CD8-positive, alpha-beta memory T cell (primary cell): ENCODE data around the gene MORN3. TPM values are rescaled to one million over a fixed set of nuclear protein-coding genes. Genes with fewer than 3 reads are reported as not detected.
A peak's percentile ranks its signal among the peaks of the same experiment; 100 is the strongest.
"Not testable (repeated sequence)": the region's sequence is repeated elsewhere in the genome, so short reads cannot be mapped to it uniquely, and the experiment has no call there.

Experiments
- CTCF ChIA-PET: fragments of 350-600 bp; sonication (Branson Sonifier 250); formaldehyde crosslinking; loops from one replicate; lab custom pipeline; 2021; ENCODE audit warnings: antibody characterized with exemption; lab: Charles Lee
- POLR2A ChIA-PET: fragments of 350-600 bp; sonication (Branson Sonifier 250); formaldehyde crosslinking; loops from one replicate; lab custom pipeline; 2021; ENCODE audit warnings: antibody characterized with exemption; lab: Charles Lee
- DNase-seq, 5 donors: peaks; one replicate each; pipeline versions ENCODE4 v3.0.0 to v3.0.0-alpha.2; 2020 to 2022; ENCODE audit warnings: mixed read lengths in 1 of 5
- H3K27ac ChIP-seq: one replicate; pipeline ENCODE4 v1.7.0; 2013; ENCODE audit warnings: low read depth, mild to moderate bottlenecking, low read length, moderate library complexity
- H3K27me3 ChIP-seq: 2 replicates; pipeline ENCODE4 v1.7.0; 2013; ENCODE audit warnings: low read length, mild to moderate bottlenecking; ENCODE audit not compliant: insufficient read depth, poor library complexity, severe bottlenecking
- H3K36me3 ChIP-seq: 2 replicates; pipeline ENCODE4 v1.7.0; 2013; ENCODE audit warnings: mild to moderate bottlenecking, low read length, moderate library complexity; ENCODE audit not compliant: insufficient read depth
- H3K4me1 ChIP-seq: 2 replicates; pipeline ENCODE4 v1.7.0; 2013; ENCODE audit warnings: mild to moderate bottlenecking, low read length, moderate library complexity; ENCODE audit not compliant: insufficient read depth
- H3K4me3 ChIP-seq: 2 replicates; pipeline ENCODE4 v1.7.0; 2013; ENCODE audit warnings: mild to moderate bottlenecking, low read length
- H3K9me3 ChIP-seq: 2 replicates; pipeline ENCODE4 v1.7.0; 2013; ENCODE audit warnings: mild to moderate bottlenecking, low read length
- H3K27ac Mint-ChIP-seq, 8 donors: one replicate each; pipeline ENCODE4 v1.8.0; 2020 to 2021; ENCODE audit warnings: mixed read lengths in 8 of 8, mild to moderate bottlenecking in 6 of 8, inconsistent platforms in 3 of 8, moderate library complexity in 3 of 8
- H3K27me3 Mint-ChIP-seq, 2 donors: one replicate each; pipeline ENCODE4 v1.8.0; 2020 to 2021; ENCODE audit warnings: mixed read lengths in 2 of 2, mild to moderate bottlenecking in 1 of 2, moderate library complexity in 1 of 2
- H3K36me3 Mint-ChIP-seq, 3 donors: one replicate each; pipeline ENCODE4 v1.8.0; 2020 to 2021; ENCODE audit warnings: mixed read lengths in 3 of 3, inconsistent platforms in 1 of 3, mild to moderate bottlenecking in 1 of 3
- H3K4me1 Mint-ChIP-seq, 3 donors: one replicate each; pipeline ENCODE4 v1.8.0; 2020 to 2021; ENCODE audit warnings: mixed read lengths in 3 of 3, inconsistent platforms in 1 of 3, mild to moderate bottlenecking in 1 of 3
- H3K4me3 Mint-ChIP-seq, 7 donors: one replicate each; pipeline ENCODE4 v1.8.0; 2020 to 2021; ENCODE audit warnings: mixed read lengths in 7 of 7, mild to moderate bottlenecking in 6 of 7, moderate library complexity in 4 of 7, inconsistent platforms in 2 of 7
- H3K9me3 Mint-ChIP-seq, 5 donors: one replicate each; pipeline ENCODE4 v1.8.0; 2020 to 2022; ENCODE audit warnings: mixed read lengths in 5 of 5, mild to moderate bottlenecking in 3 of 5, moderate library complexity in 2 of 5, inconsistent platforms in 1 of 5
- polyA plus RNA-seq: library from polyadenylated mRNA; unstranded; fragments of 300-500 nt; fragmentation: Illumina TruSeq; gene quantifications from one replicate; pipeline ENCODE4 v1.2.3, GENCODE V29; 2021
- total RNA-seq, 2 experiments: library from RNA; stranded (reverse); gene quantifications; one replicate each; pipeline ENCODE4 v1.2.3, GENCODE V29; 2021

Gene MORN3
- total and polyA plus RNA-seq, 3 experiments from 2014 or later = 1.8 to 6.5 (median 2.5) TPM

DNA sequence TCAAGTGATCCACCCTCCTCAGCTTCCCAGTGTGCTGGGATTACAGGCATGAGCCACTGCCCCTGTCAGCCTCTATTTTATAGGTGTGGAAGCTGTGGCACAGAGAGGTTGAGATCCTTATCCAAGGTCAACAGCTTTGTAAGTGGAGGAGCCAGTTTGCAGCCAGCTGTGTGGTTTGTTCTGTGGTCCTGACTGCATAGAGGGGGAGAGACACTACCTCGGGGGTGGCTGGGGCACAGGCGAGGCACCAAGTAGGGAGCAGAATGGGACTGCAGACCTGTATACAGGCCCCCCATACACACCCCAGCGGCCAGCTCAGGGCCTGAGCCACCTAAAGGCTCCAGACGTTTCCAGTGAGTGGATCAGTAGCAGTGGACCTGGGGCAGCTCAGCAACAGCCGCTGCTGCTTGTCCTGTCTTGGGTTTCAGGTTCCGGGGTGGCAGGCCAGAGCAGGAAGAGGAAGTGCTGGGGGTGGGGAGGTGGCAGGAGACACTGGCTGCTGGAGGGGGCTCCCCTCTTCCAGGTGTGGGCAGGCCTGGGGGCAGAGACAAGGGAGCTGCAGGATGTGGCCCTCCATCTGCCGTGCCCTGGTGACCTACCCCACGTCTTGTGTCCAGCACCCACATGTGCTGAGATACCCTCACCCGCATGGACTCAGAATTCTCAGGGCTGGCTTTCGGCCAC, 32.1 kb downstream of the MORN3 start:
- Histone ChIP-seq H3K4me3 (peak overlapping the region; percentile 53), H3K9me3 (no peaks in the 10 kb centered on the region), H3K36me3 (peaks cover 1% of the 10 kb centered on the region), H3K27ac (peak overlapping the region; percentile 69), H3K4me1 (peaks cover 54% of the 10 kb centered on the region), H3K27me3 (no peaks in the 10 kb centered on the region)
- no peaks in the 10 kb centered on the region for H3K9me3 Mint-ChIP-seq
- peaks cover 41 to 65% (median 46%) of the 10 kb centered on the region in 3 donors for H3K4me1 Mint-ChIP-seq
- H3K4me3 Mint-ChIP-seq = peak overlapping the region; percentile 39 to 88 (median 74)
- ChIA-PET POLR2A (interaction anchor here (0.6 to 3.8 kb wide), 6 partner anchors 10 to 85 kb away, joined by 3 to 31 read pairs (median 4); partner anchors contain the start of gene ORAI1), CTCF (interaction anchor here (0.7 to 5.3 kb wide), 10 partner anchors 11 to 157 kb away, joined by 3 to 53 read pairs (median 8); partner anchors contain the start of genes MORN3, ORAI1 and RHOF)
- H3K36me3 Mint-ChIP-seq = peaks cover 0 to 43% (median 7%) of the 10 kb centered on the region in 3 donors
- H3K27me3 Mint-ChIP-seq = no peaks in the 10 kb centered on the region
- DNase-seq = peak; percentile 37 to 72 (median 61)
- peak overlapping the region; percentile 85 to 96 (median 92) for H3K27ac Mint-ChIP-seq

DNA sequence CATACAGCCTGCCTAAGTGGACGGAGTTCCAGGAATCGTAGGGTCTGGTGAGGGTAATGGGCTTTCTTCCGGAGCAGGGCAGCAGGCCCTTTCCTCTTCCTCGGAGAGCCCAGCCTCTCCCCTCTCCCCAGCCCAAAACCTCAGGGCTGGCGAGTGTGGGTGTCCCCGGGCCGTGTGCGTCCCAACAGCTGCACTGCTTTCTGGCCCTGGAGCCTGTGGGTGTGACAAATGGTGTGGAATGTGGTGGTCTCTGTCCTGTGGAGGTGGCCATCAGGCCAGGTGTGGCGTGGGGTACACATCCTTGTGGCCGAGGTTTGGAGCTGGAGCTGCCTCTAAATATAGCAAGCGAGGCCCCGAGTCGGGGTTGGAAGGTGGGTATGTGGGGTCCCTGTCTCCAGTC, 34.6 kb downstream of the MORN3 start:
- peak overlapping the region in 5 of 7 donors; percentile 15 to 49 (median 41) for H3K4me3 Mint-ChIP-seq
- H3K27me3 ChIP-seq = no peaks in the 10 kb centered on the region
- peaks cover 80% of the 10 kb centered on the region for H3K4me1 ChIP-seq
- ChIA-PET POLR2A (interaction anchor here (3.8 kb wide), 1 partner anchor 8 kb away, joined by 31 read pairs; the partner anchor contains the start of gene ORAI1), CTCF (interaction anchor here (1.2 to 5.3 kb wide), 6 partner anchors 8 to 160 kb away, joined by 3 to 53 read pairs (median 11); partner anchors contain the start of genes MORN3, ORAI1 and RHOF)
- H3K27me3 Mint-ChIP-seq = no peaks in the 10 kb centered on the region
- H3K36me3 ChIP-seq = peaks cover 3% of the 10 kb centered on the region
- H3K4me1 Mint-ChIP-seq = peaks cover 60 to 76% (median 72%) of the 10 kb centered on the region in 3 donors
- H3K36me3 Mint-ChIP-seq = peaks cover 0 to 39% (median 0%) of the 10 kb centered on the region in 3 donors
- no peak for DNase-seq
- peak overlapping the region in 7 of 8 donors; percentile 60 to 90 (median 82) for H3K27ac Mint-ChIP-seq
- H3K4me3 ChIP-seq = no peak overlapping the region
- H3K9me3 Mint-ChIP-seq = no peaks in the 10 kb centered on the region
- H3K9me3 ChIP-seq = no peaks in the 10 kb centered on the region
- no peak overlapping the region for H3K27ac ChIP-seq

DNA sequence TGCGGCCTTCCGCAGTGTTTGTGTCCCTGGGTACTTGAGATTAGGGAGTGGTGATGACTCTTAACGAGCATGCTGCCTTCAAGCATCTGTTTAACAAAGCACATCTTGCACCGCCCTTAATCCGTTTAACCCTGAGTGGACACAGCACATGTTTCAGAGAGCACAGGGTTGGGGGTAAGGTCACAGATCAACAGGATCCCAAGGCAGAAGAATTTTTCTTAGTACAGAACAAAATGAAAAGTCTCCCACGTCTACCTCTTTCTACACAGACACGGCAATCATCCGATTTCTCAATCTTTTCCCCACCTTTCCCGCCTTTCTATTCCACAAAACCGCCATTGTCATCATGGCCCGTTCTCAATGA, 35.6 kb downstream of the MORN3 start:
- H3K27ac Mint-ChIP-seq, H3K27me3 ChIP-seq, POLR2A ChIA-PET, H3K4me3 Mint-ChIP-seq, H3K27ac ChIP-seq, H3K36me3 ChIP-seq, H3K4me3 ChIP-seq, H3K9me3 Mint-ChIP-seq, DNase-seq, H3K27me3 Mint-ChIP-seq, H3K9me3 ChIP-seq: not testable (repeated sequence)
- peaks cover 87% of the 10 kb centered on the region for H3K4me1 ChIP-seq
- CTCF ChIA-PET = interaction anchor here (2.1 kb wide), 1 partner anchor 35 kb away, joined by 6 read pairs; no protein-coding TSS in a partner anchor
- peaks cover 0 to 41% (median 0%) of the 10 kb centered on the region in 3 donors for H3K36me3 Mint-ChIP-seq
- peaks cover 69 to 84% (median 82%) of the 10 kb centered on the region in 3 donors for H3K4me1 Mint-ChIP-seq

DNA sequence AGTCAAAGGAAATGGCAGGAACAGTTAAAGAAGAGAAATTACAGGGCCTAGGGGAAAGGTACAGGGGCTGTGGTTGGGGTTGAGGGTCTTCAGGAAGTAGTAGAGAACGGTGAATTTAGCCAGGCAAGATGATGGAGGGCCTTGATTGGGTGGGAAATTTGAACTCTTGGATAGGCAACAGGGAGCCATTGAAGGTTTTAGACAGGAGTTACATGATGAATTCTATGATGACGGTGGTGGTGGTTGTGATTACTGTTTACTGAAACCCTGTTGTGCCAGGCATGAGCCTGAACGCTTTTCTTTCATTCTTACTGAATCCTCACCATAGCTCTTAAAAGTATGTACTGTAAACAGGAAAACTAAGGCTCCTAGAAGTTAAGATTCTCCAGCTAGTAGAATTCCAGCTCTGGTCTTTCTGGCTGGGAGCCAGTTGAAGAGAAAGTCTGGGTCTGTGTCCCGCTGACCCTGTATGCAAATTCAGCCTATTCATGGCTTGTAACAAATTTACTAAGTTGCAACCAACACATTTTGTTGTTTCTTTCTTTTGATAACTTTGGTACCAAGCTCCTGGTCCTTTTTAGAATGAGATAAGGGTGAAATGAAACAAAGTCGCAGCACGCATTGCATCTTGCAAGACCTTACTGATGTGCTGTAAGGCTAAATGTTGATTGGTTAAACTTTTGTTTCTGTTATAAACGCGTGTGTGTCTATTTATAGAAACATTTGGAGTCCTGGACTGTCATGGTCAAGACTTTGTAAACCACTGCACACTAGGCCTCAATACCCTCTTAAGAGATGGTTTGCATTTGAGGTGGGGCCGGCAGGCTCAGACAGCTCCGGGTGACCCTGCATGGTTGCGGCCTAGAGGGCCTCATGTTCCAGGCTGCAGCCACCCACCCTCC, 37.1 kb downstream of the MORN3 start:
- Histone ChIP-seq H3K9me3 (no peaks in the 10 kb centered on the region), H3K36me3 (peaks cover 8% of the 10 kb centered on the region), H3K27ac (no peak overlapping the region), H3K4me3 (no peak overlapping the region), H3K27me3 (no peaks in the 10 kb centered on the region), H3K4me1 (peaks cover 83% of the 10 kb centered on the region)
- Mint-ChIP-seq H3K4me1 (peaks cover 67 to 83% (median 78%) of the 10 kb centered on the region in 3 donors), H3K36me3 (peaks cover 0 to 52% (median 2%) of the 10 kb centered on the region in 3 donors), H3K27ac (peak overlapping the region; percentile 85 to 99 (median 90)), H3K4me3 (peak overlapping the region; percentile 19 to 97 (median 72)), H3K27me3 (peaks cover 0 to 3% of the 10 kb centered on the region in 2 donors), H3K9me3 (no peaks in the 10 kb centered on the region)
- ChIA-PET CTCF (interaction anchor here (0.5 to 11.2 kb wide), 4 partner anchors 19 to 180 kb away, joined by 3 to 150 read pairs (median 4); no protein-coding TSS in a partner anchor), POLR2A (no interaction called here)
- DNase-seq = no peak

DNA sequence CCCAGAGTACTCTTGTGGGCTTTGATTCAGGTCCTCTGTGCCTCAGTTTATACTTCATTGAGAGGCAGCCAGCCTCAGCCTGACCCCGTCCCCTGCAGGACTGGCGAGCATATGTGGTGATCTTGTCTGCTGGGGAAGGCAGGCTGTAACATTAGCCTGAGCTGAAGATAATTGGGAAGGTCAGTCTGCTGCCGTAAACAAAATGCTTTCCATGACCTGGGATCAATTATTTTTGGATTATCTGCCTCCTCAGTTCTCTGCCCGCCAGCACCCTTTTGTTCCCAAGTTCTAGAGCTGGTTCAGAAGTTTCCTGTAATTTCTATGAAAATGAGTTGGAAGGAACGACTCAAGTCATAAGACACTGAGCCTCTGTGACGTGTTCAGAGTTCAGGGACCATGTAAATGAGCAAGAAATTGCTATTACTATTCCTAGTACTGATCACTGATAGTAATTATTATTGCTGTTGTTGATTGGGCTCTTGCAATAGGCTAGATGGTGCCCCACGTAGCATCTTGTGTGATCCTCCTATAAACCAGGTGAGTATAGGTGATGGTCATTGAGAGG, 38.6 kb downstream of the MORN3 start:
- ChIA-PET CTCF (interaction anchor here (1.5 to 11.2 kb wide), 3 partner anchors 37 to 131 kb away, joined by 4 to 150 read pairs (median 7); no protein-coding TSS in a partner anchor), POLR2A (interaction anchor here (0.6 to 1.5 kb wide), 2 partner anchors 37 to 38 kb away, joined by 4 to 5 read pairs; no protein-coding TSS in a partner anchor)
- Histone ChIP-seq H3K27ac (no peak overlapping the region), H3K4me3 (no peak overlapping the region), H3K27me3 (no peaks in the 10 kb centered on the region), H3K9me3 (no peaks in the 10 kb centered on the region), H3K4me1 (peaks cover 71% of the 10 kb centered on the region), H3K36me3 (peaks cover 8% of the 10 kb centered on the region)
- Mint-ChIP-seq H3K4me3 (peak overlapping the region; percentile 59 to 97 (median 67)), H3K4me1 (peaks cover 61 to 75% (median 66%) of the 10 kb centered on the region in 3 donors), H3K27ac (peak overlapping the region; percentile 39 to 99 (median 86)), H3K27me3 (peaks cover 0 to 3% of the 10 kb centered on the region in 2 donors), H3K9me3 (no peaks in the 10 kb centered on the region), H3K36me3 (peaks cover 0 to 50% (median 2%) of the 10 kb centered on the region in 3 donors)
- no peak for DNase-seq

DNA sequence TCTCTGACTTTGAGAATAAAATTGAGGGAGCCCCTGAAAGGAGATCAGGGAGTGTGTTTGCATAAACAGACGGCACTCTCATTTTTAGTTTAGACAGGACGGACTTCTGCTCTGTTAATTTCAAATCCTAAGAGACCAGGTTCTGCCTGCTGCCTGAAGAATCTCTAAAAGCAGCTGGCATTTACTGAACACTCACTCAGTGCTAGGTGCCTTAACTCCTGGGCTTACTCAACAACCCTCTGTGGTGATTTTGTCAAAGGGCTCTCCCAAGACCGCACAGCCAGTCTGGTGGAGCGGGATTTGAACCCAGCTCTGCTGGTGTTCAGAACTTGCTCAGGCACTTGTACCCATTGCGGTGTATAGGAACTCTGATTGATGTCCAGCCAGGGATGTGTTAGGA, 40.9 kb downstream of the MORN3 start:
- ChIA-PET CTCF (interaction anchor here (1.0 to 11.2 kb wide), 8 partner anchors 9 to 129 kb away, joined by 4 to 150 read pairs (median 53); partner anchors contain the start of genes KDM2B and MORN3), POLR2A (interaction anchor here (0.8 to 3.0 kb wide), 5 partner anchors 29 to 71 kb away, joined by 4 to 32 read pairs (median 5); no protein-coding TSS in a partner anchor)
- Histone ChIP-seq H3K9me3 (no peaks in the 10 kb centered on the region), H3K4me3 (peak overlapping the region; percentile 95), H3K27me3 (no peaks in the 10 kb centered on the region), H3K27ac (peak overlapping the region; percentile 95), H3K4me1 (peaks cover 68% of the 10 kb centered on the region), H3K36me3 (peaks cover 8% of the 10 kb centered on the region)
- peaks cover 0 to 3% of the 10 kb centered on the region in 2 donors for H3K27me3 Mint-ChIP-seq
- H3K27ac Mint-ChIP-seq = peak overlapping the region; percentile 98 to 99 (median 98)
- DNase-seq = no peak
- peaks cover 0 to 44% (median 2%) of the 10 kb centered on the region in 3 donors for H3K36me3 Mint-ChIP-seq
- no peaks in the 10 kb centered on the region for H3K9me3 Mint-ChIP-seq
- peaks cover 61 to 75% (median 66%) of the 10 kb centered on the region in 3 donors for H3K4me1 Mint-ChIP-seq
- peak overlapping the region; percentile 95 to 100 (median 97) for H3K4me3 Mint-ChIP-seq

DNA sequence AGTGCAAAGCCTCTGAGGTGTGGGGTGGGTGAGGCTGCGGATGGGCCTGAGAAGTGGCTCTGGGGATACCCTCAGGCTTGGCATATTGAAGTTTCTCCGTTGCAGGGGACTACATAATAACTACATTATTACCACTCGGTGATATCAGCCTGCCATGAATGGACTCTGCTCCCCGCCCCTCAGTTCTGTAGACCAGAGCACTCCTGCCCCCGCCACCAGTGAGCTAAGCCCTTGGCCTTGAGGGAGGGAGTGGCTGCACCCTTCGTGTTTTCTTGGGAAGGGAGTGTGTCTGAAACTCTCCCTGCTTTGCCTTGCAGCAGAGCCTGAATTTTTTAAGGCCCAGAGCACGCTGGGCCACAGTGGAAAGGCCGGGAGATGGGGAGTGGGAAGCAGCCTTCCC, 41.4 kb downstream of the MORN3 start:
- peaks cover 65% of the 10 kb centered on the region for H3K4me1 ChIP-seq
- no peak for DNase-seq

More for the DNA sequence above, 41.4 kb downstream of the MORN3 start:
- H3K9me3 Mint-ChIP-seq = no peaks in the 10 kb centered on the region
- peaks cover 0 to 3% of the 10 kb centered on the region in 2 donors for H3K27me3 Mint-ChIP-seq
- H3K4me1 Mint-ChIP-seq = peaks cover 59 to 73% (median 61%) of the 10 kb centered on the region in 3 donors
- H3K9me3 ChIP-seq = no peaks in the 10 kb centered on the region
- H3K36me3 Mint-ChIP-seq = peaks cover 0 to 40% (median 2%) of the 10 kb centered on the region in 3 donors
- H3K27ac ChIP-seq = peak overlapping the region; percentile 95
- H3K4me3 Mint-ChIP-seq = peak overlapping the region; percentile 95 to 100 (median 97)
- no peaks in the 10 kb centered on the region for H3K27me3 ChIP-seq
- H3K36me3 ChIP-seq = peaks cover 8% of the 10 kb centered on the region
- ChIA-PET POLR2A (interaction anchor here (0.5 to 3.0 kb wide), 10 partner anchors 9 to 128 kb away, joined by 3 to 35 read pairs (median 16); no protein-coding TSS in a partner anchor), CTCF (interaction anchor here (0.8 to 11.2 kb wide), 13 partner anchors 9 to 128 kb away, joined by 3 to 150 read pairs (median 16); partner anchors contain the start of genes KDM2B and MORN3)
- peak overlapping the region; percentile 98 to 99 (median 98) for H3K27ac Mint-ChIP-seq
- H3K4me3 ChIP-seq = peak overlapping the region; percentile 95
